AG04450 (cell line): Measurements from ENCODE around the gene NCAPD2. TPM values are rescaled to one million over a fixed set of nuclear protein-coding genes. Genes with fewer than 3 reads are reported as not detected.

Experiments
- CTCF ChIA-PET: fragments of 300-600, 350-600 bp; formaldehyde crosslinking; extraction: SDS; loops from one replicate; lab custom pipeline; 2022; ENCODE audit warnings: antibody characterized with exemption, inconsistent platforms; lab: Charles Lee
- POLR2A ChIA-PET: fragments of 350-600 bp; formaldehyde crosslinking; extraction: SDS; loops from one replicate; lab custom pipeline; 2021; ENCODE audit warnings: antibody characterized with exemption, inconsistent platforms; lab: Yijun Ruan, JAX
- DNase-seq: peaks from one replicate; pipeline ENCODE4 v3.0.0-alpha.2; 2011; ENCODE audit warnings: low read depth, low spot score
- H3K27ac ChIP-seq: one replicate; pipeline ENCODE4 v1.5.1; 2012; ENCODE audit warnings: low read depth, low read length, control low read depth
- H3K27me3 ChIP-seq: one replicate; pipeline ENCODE4 v1.6.0; 2012; ENCODE audit warnings: low read length; ENCODE audit not compliant: control insufficient read depth, insufficient read depth
- H3K4me3 ChIP-seq: 2 replicates; pipeline ENCODE4 v1.5.1; 2011; ENCODE audit warnings: mild to moderate bottlenecking, low read depth, low read length, control low read depth
- H3K9me3 ChIP-seq: 2 replicates; pipeline ENCODE4 v1.5.1; 2012; ENCODE audit warnings: low read length; ENCODE audit not compliant: control insufficient read depth, insufficient read depth
- polyA plus RNA-seq: library from polyadenylated mRNA; depleted of rRNA; stranded (reverse); fragments of >200 nt; gene quantifications from 2 replicates; pipeline ENCODE4 v1.2.3, GENCODE V29; 2011
- TF ChIP-seq, protein P1 (sequence below): IDR thresholded peaks from 2 replicates; pipeline ENCODE4 v1.5.1; 2011; ENCODE audit warnings: low read depth, low read length, control low read depth, inconsistent platforms

NCAPD2 gene
- polyA plus RNA-seq, 1 experiment = 38.4 TPM

DNA sequence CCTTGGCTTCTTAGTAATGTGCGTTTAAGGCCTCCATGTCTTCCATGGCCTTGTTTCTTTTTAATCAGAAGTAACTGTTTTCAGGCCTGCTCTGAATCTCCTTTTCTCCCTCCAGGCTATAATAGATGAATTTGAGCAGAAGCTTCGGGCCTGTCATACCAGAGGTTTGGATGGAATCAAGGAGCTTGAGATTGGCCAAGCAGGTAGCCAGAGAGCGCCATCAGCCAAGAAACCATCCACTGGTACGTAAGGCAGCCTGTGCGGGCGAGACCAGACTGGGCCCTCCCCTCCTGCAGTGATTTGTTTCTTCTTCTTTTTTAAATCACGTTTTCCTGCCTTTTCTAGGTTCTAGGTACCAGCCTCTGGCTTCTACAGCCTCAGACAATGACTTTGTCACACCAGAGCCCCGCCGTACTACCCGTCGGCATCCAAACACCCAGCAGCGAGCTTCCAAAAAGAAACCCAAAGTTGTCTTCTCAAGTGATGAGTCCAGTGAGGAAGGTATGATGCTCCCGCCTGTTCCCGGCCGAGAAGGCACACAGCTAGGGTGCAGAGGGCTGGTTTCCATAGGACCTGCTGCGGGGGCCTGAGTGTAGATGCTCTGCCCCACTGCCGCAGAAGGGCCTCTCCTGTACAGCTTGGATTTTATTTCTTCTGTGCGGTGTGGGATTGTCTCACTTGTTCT lies 36.8 kb downstream of the NCAPD2 start:
- H3K27ac ChIP-seq = no peak overlapping the region
- peaks cover 7% of the 10 kb centered on the region; the same call in 1 of the 2 replicates for H3K9me3 ChIP-seq
- ChIA-PET CTCF (no interaction called here), POLR2A (interaction anchor here (2.6 kb wide), 1 partner anchor 60 kb away, joined by 22 read pairs; the partner anchor contains the start of gene VAMP1)
- no peak overlapping the region for H3K4me3 ChIP-seq
- no peak for DNase-seq
- TF ChIP-seq, protein P1, sequence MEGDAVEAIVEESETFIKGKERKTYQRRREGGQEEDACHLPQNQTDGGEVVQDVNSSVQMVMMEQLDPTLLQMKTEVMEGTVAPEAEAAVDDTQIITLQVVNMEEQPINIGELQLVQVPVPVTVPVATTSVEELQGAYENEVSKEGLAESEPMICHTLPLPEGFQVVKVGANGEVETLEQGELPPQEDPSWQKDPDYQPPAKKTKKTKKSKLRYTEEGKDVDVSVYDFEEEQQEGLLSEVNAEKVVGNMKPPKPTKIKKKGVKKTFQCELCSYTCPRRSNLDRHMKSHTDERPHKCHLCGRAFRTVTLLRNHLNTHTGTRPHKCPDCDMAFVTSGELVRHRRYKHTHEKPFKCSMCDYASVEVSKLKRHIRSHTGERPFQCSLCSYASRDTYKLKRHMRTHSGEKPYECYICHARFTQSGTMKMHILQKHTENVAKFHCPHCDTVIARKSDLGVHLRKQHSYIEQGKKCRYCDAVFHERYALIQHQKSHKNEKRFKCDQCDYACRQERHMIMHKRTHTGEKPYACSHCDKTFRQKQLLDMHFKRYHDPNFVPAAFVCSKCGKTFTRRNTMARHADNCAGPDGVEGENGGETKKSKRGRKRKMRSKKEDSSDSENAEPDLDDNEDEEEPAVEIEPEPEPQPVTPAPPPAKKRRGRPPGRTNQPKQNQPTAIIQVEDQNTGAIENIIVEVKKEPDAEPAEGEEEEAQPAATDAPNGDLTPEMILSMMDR = no peak
- no peaks in the 10 kb centered on the region for H3K27me3 ChIP-seq

DNA sequence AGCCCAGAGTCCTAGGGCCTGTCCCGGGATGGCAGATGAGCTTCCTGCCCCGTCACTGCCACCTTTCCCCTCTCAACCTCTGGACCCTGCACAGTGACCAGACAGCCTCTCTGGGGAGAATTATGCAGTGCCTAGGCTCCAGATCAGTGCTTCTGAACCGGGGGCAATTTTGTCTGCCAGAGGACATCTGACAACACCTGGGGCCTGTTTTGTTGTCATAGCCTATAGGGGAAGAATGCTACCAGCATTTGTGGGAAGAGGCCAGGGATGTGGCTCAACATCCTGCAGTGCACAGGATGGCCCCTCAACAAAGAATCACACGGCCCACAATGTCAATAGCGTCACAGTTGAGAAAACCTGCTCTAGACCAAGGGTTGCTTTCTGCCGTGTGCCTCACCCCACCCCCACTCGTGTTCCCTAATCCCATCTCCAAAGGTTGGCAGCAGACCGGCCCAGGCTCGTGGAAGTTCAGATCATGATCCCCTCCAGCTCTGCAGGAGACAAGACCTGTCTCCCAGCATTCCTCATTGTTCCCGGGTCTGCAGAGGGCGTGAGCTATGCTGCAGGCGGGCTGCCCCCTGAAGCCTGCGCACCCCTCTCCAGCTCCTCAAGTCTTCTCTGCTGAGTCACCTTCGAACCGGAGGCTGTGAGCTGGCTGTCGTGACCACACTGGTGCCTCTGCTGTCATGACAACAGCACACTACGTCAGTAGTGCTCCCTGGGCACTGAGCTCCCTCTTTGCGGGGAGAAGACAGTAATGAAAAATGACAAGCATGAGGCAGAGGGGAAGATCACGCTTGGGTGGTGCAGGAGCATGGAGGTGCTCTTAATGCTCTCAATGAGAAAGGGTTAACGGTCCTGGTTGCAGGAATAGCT lies 38.4 kb downstream of the NCAPD2 start:
- TF ChIP-seq, protein P1 = no peak
- CTCF ChIA-PET = interaction anchor here (0.9 kb wide), 1 partner anchor 109 kb away, joined by 3 read pairs; no protein-coding TSS in a partner anchor
- POLR2A ChIA-PET = interaction anchor here (0.7 to 2.6 kb wide), 10 partner anchors 16 to 340 kb away, joined by 3 to 22 read pairs (median 4); partner anchors contain the start of genes MRPL51, SPSB2 and VAMP1
- Histone ChIP-seq H3K9me3 (peaks cover 7% of the 10 kb centered on the region; the same call in 1 of the 2 replicates), H3K27me3 (no peaks in the 10 kb centered on the region), H3K4me3 (peak overlapping the region; percentile 60), H3K27ac (peak overlapping the region; percentile 95)
- peak; percentile 88 for DNase-seq

DNA sequence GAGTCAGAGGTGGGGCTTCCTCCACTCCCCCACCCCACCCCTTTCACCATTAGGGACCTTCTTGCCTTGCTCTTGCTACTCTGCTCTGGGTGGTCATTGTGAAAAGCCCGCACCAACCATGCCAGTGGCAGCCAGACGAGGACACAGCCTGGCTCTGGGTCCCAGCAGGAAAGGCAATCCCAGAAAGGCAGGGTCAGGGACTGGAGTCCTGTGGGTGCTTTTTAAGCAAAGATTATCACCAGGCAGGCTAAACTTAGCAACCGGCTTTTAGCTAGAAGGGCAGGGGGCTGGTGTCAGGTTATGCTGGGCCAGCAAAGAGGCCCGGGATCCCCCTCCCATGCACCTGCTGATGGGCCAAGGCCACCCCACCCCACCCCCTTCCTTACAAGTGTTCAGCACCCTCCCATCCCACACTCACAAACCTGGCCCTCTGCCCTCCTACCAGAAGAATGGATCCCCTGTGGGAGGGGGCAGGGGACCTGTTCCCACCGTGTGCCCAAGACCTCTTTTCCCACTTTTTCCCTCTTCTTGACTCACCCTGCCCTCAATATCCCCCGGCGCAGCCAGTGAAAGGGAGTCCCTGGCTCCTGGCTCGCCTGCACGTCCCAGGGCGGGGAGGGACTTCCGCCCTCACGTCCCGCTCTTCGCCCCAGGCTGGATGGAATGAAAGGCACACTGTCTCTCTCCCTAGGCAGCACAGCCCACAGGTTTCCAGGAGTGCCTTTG lies 39.2 kb downstream of the NCAPD2 start:
- peak overlapping the region; percentile 95 for H3K27ac ChIP-seq
- POLR2A ChIA-PET = interaction anchor here (0.7 to 2.6 kb wide), 7 partner anchors 16 to 212 kb away, joined by 3 to 22 read pairs (median 5); partner anchors contain the start of genes MRPL51 and VAMP1
- no peak for DNase-seq
- no peaks in the 10 kb centered on the region for H3K27me3 ChIP-seq
- H3K4me3 ChIP-seq = peak overlapping the region; percentile 60
- CTCF ChIA-PET = no interaction called here
- TF ChIP-seq, protein P1 = no peak
- H3K9me3 ChIP-seq = peaks cover 7% of the 10 kb centered on the region; the same call in 1 of the 2 replicates

DNA sequence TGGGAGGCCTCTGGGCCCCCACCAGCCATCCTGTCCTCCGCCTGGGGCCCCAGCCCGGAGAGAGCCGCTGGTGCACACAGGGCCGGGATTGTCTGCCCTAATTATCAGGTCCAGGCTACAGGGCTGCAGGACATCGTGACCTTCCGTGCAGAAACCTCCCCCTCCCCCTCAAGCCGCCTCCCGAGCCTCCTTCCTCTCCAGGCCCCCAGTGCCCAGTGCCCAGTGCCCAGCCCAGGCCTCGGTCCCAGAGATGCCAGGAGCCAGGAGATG lies 39.7 kb downstream of the NCAPD2 start:
- Histone ChIP-seq H3K9me3 (peaks cover 7% of the 10 kb centered on the region; the same call in 1 of the 2 replicates), H3K27me3 (no peaks in the 10 kb centered on the region), H3K27ac (peak overlapping the region; percentile 95), H3K4me3 (peak overlapping the region; percentile 60)
- no peak for DNase-seq
- ChIA-PET CTCF (interaction anchor here (0.6 kb wide), 1 partner anchor 390 kb away, joined by 4 read pairs; no protein-coding TSS in a partner anchor), POLR2A (interaction anchor here (0.5 to 7.7 kb wide), 47 partner anchors 8 to 1708 kb away, joined by 3 to 218 read pairs (median 5); partner anchors contain the start of genes CDCA3, IFFO1, LTBR and MLF2)
- TF ChIP-seq, protein P1 = no peak
